Motor neuron (in vitro differentiated cells): ENCODE measurements around the gene ATP6V1G3. TPM values are rescaled to one million over a fixed set of nuclear protein-coding genes. Genes with fewer than 3 reads are reported as not detected.
A peak's percentile ranks its signal among the peaks of the same experiment; 100 is the strongest.

Source experiments
- ATAC-seq, 8 experiments: fragments of 200-7000 bp; cut with Tn5 transposase; replicated peaks in 6 of 8; 2 replicates each; pipeline ENCODE4 v1.8.0; 2021; ENCODE audit warnings: mild to moderate bottlenecking in 8 of 8, moderate library complexity in 8 of 8
- H3K27ac ChIP-seq, 2 donors: fragments of 250-450 bp; sonication (Bioruptor Pico); 2 replicates each; pipeline ENCODE4 v1.9.0; 2021; ENCODE audit warnings: antibody characterized with exemption in 2 of 2, mild to moderate bottlenecking in 2 of 2, moderate library complexity in 1 of 2
- H3K4me1 ChIP-seq, 2 donors: fragments of 250-450 bp; sonication (Bioruptor Pico); replicated peaks in 1 of 2; 2 replicates each; pipeline ENCODE4 v1.6.1; 2021; ENCODE audit warnings: antibody characterized with exemption in 2 of 2, mild to moderate bottlenecking in 2 of 2, moderate library complexity in 1 of 2
- H3K4me3 ChIP-seq, 5 donors: fragments of 250-450 bp; sonication (Bioruptor Pico); 2 replicates each; pipeline ENCODE4 v1.9.0; 2021; ENCODE audit warnings: antibody characterized with exemption in 5 of 5, mild to moderate bottlenecking in 5 of 5, moderate library complexity in 4 of 5
- WGBS, 10 experiments: fragments of 450-650 bp; shearing (Covaris generic); methylation state at CpG; one replicate each; pipeline ENCODE4 v1.0.0; 2022; 5-methylcytosine and 5-hydroxymethylcytosine counted together
- in situ Hi-C, 9 experiments: fragments of 400-800 bp; cut with MboI; loops; one replicate each; pipeline ENCODE4 v1.15.0; 2021; ENCODE audit warnings: low sequenced_read_pairs in 9 of 9, low pct_unique_long_range_greater_than_20kb in 2 of 9; ENCODE audit not compliant: unreplicated experiment in 9 of 9
- total RNA-seq, 8 experiments: library from RNA; unstranded; fragments of 300-600 nt; gene quantifications; 2 replicates each; pipeline versions ENCODE4 v1.2.3 to v1.2.4, GENCODE V29; 2022

ATP6V1G3 gene
- total RNA-seq, 8 experiments from 2014 or later: not detected

- no peak overlapping the region for H3K4me3 ChIP-seq
- WGBS, 10 experiments: 57 to 100% (median 85%) methylated on average over 1 to 2 of the region's 2 CpGs; no CpG with 5 or more reads in 2 of the 10 experiments
- no peak for ATAC-seq
- in situ Hi-C loops: no loop called here
- no peaks in the 10 kb centered on the region for H3K4me1 ChIP-seq
- H3K27ac ChIP-seq: no peak overlapping the region
These were observed 17.9 kb upstream of the ATP6V1G3 start for GRCh38 chr1:198558402-198558801.

GRCh38 chr1:198556971-198557370 is 16.5 kb upstream of the ATP6V1G3 start:
- H3K4me1 ChIP-seq: no peaks in the 10 kb centered on the region
- H3K4me3 ChIP-seq: no peak overlapping the region
- WGBS, 10 experiments: 0 to 100% (median 85%) methylated on average over 1 to 4 of the region's 4 CpGs; no CpG with 5 or more reads in 1 of the 10 experiments
- no peak overlapping the region for H3K27ac ChIP-seq
- ATAC-seq: peak in 3 of 8 experiments; percentile 88 to 99 (median 99)
- in situ Hi-C loops: no loop called here

DNA sequence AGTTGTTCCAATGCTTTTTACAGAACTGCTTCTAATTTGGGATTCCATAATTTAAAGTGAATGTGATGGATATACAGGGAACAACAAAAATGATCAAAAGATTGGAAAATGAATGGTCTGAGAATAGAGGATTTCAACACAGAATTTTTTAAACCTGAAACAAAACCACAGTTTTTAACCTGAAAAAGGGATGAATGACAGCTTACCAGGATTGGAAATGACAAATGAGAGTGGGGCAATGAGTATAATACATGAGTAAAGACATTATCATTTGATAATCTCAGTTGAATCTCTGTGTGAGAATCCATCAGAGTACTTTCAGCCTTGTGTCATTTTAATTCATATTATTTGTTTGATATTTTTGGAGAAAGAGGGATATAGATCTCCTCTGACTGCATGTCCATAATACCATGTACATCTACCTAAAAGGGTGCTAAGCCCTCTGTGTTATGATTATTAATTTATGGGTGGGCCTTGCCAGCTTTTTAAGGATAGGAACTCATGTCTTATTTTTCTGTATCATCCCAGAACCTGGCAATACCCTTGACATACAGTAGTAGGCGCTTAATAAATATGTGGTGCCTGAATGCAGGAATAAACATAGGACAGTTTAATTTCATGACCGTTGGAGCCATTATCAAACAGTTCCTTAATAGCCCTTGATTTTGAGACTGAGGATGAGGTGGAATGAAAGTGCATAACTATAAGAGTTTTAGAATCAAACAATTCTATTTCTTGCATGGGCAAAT is 12.4 kb upstream of the ATP6V1G3 start:
- in situ Hi-C loops: no loop called here
- 0 to 100% (median 93%) methylated on average over 1 to 2 of the region's 2 CpGs for WGBS, 10 experiments

DNA sequence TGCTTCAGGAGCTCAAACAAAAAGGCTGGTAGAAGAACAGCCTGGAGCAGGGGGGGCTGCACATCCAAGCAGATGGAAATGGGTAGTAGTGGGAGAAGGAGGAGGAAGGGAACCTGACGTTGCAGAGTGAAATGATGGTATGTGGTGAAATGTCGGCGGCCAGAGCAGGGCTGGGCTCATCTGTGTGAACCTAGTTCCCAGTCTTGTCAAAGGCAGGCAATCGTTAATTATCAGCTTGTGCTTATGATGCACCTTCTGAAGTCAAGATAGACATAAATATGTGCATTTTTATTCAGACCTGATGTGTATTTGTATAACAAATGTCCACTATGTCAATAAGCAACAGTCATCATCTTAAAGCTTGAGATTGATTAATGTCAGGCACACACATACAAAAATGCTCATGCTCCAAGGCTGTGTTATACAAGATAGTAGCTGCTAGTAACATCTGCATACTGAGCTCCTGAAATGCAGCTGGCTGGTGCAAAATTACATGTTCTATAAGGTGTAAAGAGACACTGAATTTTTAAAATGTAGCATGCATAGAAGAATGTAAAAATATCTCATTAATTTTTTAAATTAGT is 10.6 kb upstream of the ATP6V1G3 start:
- peak; percentile 29 to 97 (median 91) for ATAC-seq
- H3K4me1 ChIP-seq: peaks cover 4% of the 10 kb centered on the region in 2 donors
- WGBS, 10 experiments: 0 to 88% (median 50%) methylated on average over 1 to 4 of the region's 4 CpGs; no CpG with 5 or more reads in 1 of the 10 experiments
- in situ Hi-C loops: no loop called here
- H3K27ac ChIP-seq: peak overlapping the region; percentile 23 to 59
- no peak overlapping the region for H3K4me3 ChIP-seq

More for the DNA sequence above, 12.4 kb upstream of the ATP6V1G3 start:
- no peak for ATAC-seq
- Histone ChIP-seq H3K4me1 (peaks cover 4% of the 10 kb centered on the region in 2 donors), H3K4me3 (no peak overlapping the region), H3K27ac (no peak overlapping the region)

GRCh38 chr1:198549866-198550265 is 9.4 kb upstream of the ATP6V1G3 start:
- no peak overlapping the region for H3K4me3 ChIP-seq
- in situ Hi-C loops: no loop called here
- H3K4me1 ChIP-seq: peaks cover 4% of the 10 kb centered on the region in 2 donors
- no peak for ATAC-seq
- H3K27ac ChIP-seq: no peak overlapping the region

DNA sequence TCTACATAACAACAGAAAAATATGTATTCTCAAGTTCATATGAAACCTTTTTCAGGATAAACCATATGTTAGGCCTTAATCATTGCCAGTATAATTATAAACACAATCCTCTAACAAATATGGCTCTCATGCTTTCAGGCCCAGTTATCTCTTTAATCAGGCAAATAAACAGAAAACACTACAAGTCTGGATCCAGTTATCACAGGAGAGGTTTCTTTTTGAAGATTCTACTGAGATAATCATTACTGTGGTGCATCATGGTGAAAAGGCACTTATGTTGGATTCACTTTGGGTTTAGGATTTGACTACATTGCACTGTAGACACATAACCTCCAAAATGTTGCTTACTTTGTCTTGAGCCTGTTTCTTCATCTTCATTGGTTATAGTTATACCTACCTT is 8.4 kb upstream of the ATP6V1G3 start:
- ATAC-seq: no peak
- Histone ChIP-seq H3K27ac (no peak overlapping the region), H3K4me3 (no peak overlapping the region), H3K4me1 (peaks cover 4% of the 10 kb centered on the region in 2 donors)
- in situ Hi-C loops: no loop called here

DNA sequence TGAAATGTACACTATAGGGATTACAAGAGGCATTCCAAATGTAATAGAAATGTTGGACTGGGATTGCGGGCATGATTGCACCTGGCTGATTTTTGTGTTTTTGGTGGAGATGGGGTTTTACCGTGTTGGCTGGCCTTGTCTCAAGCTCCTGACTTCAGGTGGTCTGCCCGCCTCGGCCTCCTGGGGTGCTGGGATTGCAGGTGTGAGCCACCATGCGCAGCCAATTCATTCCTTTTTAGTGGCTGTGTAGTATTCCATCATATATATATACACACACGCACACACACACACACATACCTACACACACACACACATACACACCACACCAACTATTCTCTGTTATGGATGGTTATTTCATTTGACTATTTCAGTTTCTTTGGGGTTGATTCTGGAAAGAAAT is 4.7 kb upstream of the ATP6V1G3 start:
- in situ Hi-C loops: no loop called here
- no peak overlapping the region for H3K27ac ChIP-seq
- H3K4me3 ChIP-seq: no peak overlapping the region
- ATAC-seq: no peak
- no peaks in the 10 kb centered on the region for H3K4me1 ChIP-seq
- WGBS, 10 experiments: 67 to 100% (median 93%) methylated on average over 3 to 5 of the region's 6 CpGs; no CpG with 5 or more reads in 2 of the 10 experiments

- Histone ChIP-seq H3K4me1 (no peaks in the 10 kb centered on the region), H3K4me3 (no peak overlapping the region), H3K27ac (no peak overlapping the region)
- in situ Hi-C loops: no loop called here
- no peak for ATAC-seq
- 0 to 75% (median 57%) methylated on average over 1 of the region's 1 CpG; no CpG with 5 or more reads in 1 of the 10 experiments for WGBS, 10 experiments
These were observed 3.8 kb upstream of the ATP6V1G3 start for GRCh38 chr1:198544265-198544664.

- Histone ChIP-seq H3K4me3 (no peak overlapping the region), H3K4me1 (no peaks in the 10 kb centered on the region), H3K27ac (no peak overlapping the region)
- ATAC-seq: no peak
- in situ Hi-C loops: no loop called here
- 0 to 87% (median 78%) methylated on average over 1 to 2 of the region's 2 CpGs for whole genome bisulfite sequencing, 10 experiments
These were observed 3.3 kb upstream of the ATP6V1G3 start for GRCh38 chr1:198543670-198544260.

DNA sequence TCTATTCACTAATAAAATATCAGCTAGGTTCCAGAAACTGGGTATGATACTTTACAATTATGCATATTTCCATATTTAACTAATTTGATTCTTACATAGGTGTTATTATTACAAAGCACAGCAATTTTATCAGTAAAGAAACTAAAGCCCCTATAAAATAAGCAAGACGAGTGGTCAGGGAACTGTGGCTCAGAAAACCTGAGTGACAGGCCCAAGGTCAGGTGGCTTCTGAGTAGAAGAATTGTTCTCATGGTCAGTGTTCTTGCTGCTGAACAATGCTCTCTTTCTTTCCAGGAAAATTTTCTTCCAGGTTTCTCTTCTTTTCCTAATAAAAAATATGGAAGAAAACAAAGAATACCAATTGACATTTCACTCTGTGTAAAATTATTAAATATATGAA is 2.2 kb upstream of the ATP6V1G3 start:
- in situ Hi-C loops: no loop called here

DNA sequence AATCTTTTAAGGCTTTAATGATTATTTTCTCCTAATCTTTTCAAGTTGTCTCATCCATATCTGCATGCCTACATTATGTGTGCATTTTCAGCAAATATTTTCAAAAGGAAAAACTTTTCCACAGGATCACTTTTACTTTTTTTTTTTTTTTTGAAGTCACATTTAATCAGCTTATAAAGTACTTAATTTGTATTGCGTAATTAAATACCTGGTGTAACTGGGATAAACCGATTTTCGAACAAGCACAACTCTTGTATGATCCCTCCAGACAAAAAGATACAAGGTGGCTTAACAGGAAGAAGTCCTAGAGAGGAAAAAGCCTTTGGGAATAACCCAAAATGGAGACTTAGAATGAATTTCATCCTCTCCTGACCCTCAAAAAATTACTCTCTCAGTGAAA is 1.3 kb upstream of the ATP6V1G3 start:
- no peaks in the 10 kb centered on the region for H3K4me1 ChIP-seq
- no peak for ATAC-seq
- WGBS, 10 experiments: 58 to 100% (median 92%) methylated on average over 2 to 3 of the region's 3 CpGs
- no peak overlapping the region for H3K4me3 ChIP-seq
- H3K27ac ChIP-seq: no peak overlapping the region
- in situ Hi-C loops: no loop called here

More for the DNA sequence above, 2.2 kb upstream of the ATP6V1G3 start:
- no peak for ATAC-seq
- 13 to 100% (median 74%) methylated on average over 1 of the region's 1 CpG; no CpG with 5 or more reads in 2 of the 10 experiments for WGBS, 10 experiments
- Histone ChIP-seq H3K4me1 (no peaks in the 10 kb centered on the region), H3K4me3 (no peak overlapping the region), H3K27ac (no peak overlapping the region)

GRCh38 chr1:198538579-198539364 is 1.7 kb downstream of the ATP6V1G3 start:
- ATAC-seq: no peak
- Histone ChIP-seq H3K4me1 (peaks cover 0 to 10% of the 10 kb centered on the region in 2 donors), H3K4me3 (no peak overlapping the region), H3K27ac (no peak overlapping the region)
- WGBS, 10 experiments: 56 to 96% (median 91%) methylated on average over 1 to 7 of the region's 7 CpGs
- in situ Hi-C loops: no loop called here

DNA sequence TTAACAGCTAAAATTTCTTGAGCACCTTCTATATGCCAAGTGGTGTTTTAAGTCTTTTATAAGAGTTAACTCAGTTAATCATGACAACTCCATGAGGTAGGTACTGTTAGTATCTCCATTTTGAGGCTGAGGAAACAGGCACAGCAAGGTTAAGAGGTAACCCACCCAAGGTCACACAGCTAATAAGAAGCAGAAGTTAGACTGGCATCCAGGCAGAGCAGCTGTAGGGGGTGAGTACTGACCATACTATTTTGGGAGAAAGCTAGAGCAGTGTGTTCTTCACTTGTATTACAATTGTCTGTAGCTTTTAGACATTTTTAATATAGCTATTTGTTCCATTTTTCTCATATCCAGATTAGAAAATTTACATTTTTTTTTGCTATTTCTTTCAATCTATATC is 4.8 kb downstream of the ATP6V1G3 start:
- H3K27ac ChIP-seq: no peak overlapping the region
- in situ Hi-C loops: no loop called here
- no peak for ATAC-seq
- no peak overlapping the region for H3K4me3 ChIP-seq
- peaks cover 10% of the 10 kb centered on the region in 2 donors for H3K4me1 ChIP-seq
